ENCODE measurements around the gene CACNA2D4.

CACNA2D4 gene

DNA sequence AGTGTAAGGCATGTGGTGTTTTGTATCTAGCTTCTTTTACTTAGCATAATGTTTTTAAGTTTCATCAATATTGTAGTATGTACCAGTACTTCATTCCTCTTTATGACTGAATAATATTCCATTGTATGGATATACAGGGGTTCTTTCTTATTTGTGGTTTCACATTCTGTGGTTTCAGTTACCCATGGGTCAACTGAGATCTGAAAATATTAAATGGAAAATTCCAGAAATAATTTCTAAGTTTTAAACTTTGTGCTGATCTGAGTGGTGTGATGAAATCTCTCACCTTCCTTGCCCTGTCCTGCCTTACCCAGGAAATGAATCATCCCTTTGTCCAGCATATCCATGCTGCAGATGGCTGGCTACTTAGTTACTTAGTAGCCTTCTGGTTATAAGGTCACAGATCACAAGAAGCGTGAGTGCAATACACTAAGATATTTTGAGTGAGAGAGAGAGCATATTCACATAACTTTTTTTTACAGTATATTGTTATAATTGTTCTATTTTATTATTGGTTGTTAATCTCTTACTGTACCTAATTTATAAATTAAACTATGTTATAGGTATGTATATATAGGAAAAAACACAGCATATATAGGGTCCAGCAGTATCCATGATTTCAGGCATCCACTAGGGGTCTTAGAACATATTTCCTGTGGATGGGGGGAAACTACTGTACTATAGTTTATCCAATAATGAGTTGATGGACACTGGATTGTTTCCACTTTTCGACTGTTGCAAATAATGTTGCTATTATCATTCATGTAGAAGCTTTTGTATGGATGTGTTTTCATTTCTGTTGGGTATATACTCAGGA, 157.7 kb downstream of the CACNA2D4 start:
- Histone ChIP-seq H3K36me3 (replicated peaks; ENCODE audit: insufficient read depth, low read length) (no peaks in the 10 kb centered on the region), H3F3A (ENCODE audit: insufficient read depth, low read length) (no peaks in the 10 kb centered on the region), H3K9me2 (replicated peaks; ENCODE audit: insufficient read depth, low read length) (no peaks in the 10 kb centered on the region), H3K4me2 (ENCODE audit: low read depth, low read length) (no peak overlapping the region), H3K9me3 (replicated peaks; ENCODE audit: insufficient read depth, low read length) (no peaks in the 10 kb centered on the region), H3K27ac (ENCODE audit: low read length) (no peak overlapping the region), H3K4me3 (ENCODE audit: low read length) (no peak overlapping the region), H3K27me3 (replicated peaks; ENCODE audit: insufficient read depth, low read length) (no peaks in the 10 kb centered on the region), H4K20me1 (ENCODE audit: insufficient read depth, low read length) (no peaks in the 10 kb centered on the region), H3K4me1 (ENCODE audit: low read length) (no peaks in the 10 kb centered on the region), H3K9ac (ENCODE audit: low read length) (no peak overlapping the region), H3K79me2 (ENCODE audit: low read length) (peaks cover 20% of the 10 kb centered on the region; the same call in 1 of the 2 replicates), H2AFZ (ENCODE audit: low read length) (no peak overlapping the region)
- TF ChIP-seq, protein P1, sequence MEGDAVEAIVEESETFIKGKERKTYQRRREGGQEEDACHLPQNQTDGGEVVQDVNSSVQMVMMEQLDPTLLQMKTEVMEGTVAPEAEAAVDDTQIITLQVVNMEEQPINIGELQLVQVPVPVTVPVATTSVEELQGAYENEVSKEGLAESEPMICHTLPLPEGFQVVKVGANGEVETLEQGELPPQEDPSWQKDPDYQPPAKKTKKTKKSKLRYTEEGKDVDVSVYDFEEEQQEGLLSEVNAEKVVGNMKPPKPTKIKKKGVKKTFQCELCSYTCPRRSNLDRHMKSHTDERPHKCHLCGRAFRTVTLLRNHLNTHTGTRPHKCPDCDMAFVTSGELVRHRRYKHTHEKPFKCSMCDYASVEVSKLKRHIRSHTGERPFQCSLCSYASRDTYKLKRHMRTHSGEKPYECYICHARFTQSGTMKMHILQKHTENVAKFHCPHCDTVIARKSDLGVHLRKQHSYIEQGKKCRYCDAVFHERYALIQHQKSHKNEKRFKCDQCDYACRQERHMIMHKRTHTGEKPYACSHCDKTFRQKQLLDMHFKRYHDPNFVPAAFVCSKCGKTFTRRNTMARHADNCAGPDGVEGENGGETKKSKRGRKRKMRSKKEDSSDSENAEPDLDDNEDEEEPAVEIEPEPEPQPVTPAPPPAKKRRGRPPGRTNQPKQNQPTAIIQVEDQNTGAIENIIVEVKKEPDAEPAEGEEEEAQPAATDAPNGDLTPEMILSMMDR (IDR thresholded peaks at IDR 0.05; ENCODE audit: low read length) = no peak
- no peak for TF ChIP-seq EZH2 (optimal IDR thresholded peaks at IDR 0.05; ENCODE audit: low read depth, low read length)
- no peak for TF ChIP-seq EZH2phosphoT487 (IDR thresholded peaks at IDR 0.05; ENCODE audit: low read length)
- DNase-seq = no peak

DNA sequence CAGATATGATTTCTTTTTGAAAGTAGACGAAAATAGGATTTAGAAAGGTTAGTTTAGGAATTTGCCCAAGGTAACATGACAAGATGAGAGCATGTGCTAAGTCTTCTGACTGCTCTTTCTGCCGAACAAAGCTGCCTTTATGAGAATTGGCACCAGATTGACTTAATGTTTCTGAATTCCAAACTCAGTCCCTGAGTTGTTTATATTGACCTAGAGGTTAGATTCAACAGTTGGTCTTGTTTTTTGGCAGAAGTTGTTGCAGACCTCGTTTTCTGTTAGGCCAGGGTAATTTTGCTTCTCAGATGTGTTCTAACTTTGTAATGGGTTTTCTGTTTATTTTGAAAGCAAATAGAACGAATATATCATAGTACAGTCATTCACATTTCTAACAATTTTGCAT, 159.6 kb downstream of the CACNA2D4 start:
- Histone ChIP-seq H3K9me2 (replicated peaks; ENCODE audit: insufficient read depth, low read length) (no peaks in the 10 kb centered on the region), H3K79me2 (ENCODE audit: low read length) (peaks cover 20% of the 10 kb centered on the region; the same call in 1 of the 2 replicates), H4K20me1 (ENCODE audit: insufficient read depth, low read length) (no peaks in the 10 kb centered on the region), H3K9me3 (replicated peaks; ENCODE audit: insufficient read depth, low read length) (no peaks in the 10 kb centered on the region), H3K27me3 (replicated peaks; ENCODE audit: insufficient read depth, low read length) (no peaks in the 10 kb centered on the region), H3K4me1 (ENCODE audit: low read length) (no peaks in the 10 kb centered on the region), H2AFZ (ENCODE audit: low read length) (no peak overlapping the region), H3K36me3 (replicated peaks; ENCODE audit: insufficient read depth, low read length) (no peaks in the 10 kb centered on the region), H3F3A (ENCODE audit: insufficient read depth, low read length) (no peaks in the 10 kb centered on the region), H3K4me3 (ENCODE audit: low read length) (no peak overlapping the region), H3K27ac (ENCODE audit: low read length) (no peak overlapping the region), H3K4me2 (ENCODE audit: low read depth, low read length) (no peak overlapping the region), H3K9ac (ENCODE audit: low read length) (no peak overlapping the region)
- TF ChIP-seq EZH2 (optimal IDR thresholded peaks at IDR 0.05; ENCODE audit: low read depth, low read length) (no peak), EZH2phosphoT487 (IDR thresholded peaks at IDR 0.05; ENCODE audit: low read length) (no peak)
- TF ChIP-seq, protein P1 (IDR thresholded peaks at IDR 0.05; ENCODE audit: low read length) = no peak
- no peak for DNase-seq

DNA sequence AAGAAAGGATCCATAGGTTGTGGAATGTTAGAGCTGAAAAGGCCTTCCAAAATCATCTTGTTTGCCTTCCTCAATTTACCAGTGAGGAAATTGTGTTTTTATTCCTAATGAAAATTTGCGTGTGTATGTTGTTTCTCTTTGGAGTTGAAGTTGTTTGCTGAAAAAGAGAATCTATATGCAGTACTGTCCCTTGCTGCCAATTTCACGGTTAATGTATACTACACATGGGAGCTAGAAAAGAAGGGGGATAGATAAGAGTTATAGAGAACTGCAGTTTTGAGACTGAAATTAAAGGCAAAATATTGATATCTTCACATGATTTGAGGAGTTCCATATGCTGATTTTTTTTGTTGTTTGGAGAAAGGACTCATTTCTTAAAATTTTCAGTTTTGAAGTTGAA, 160.1 kb downstream of the CACNA2D4 start:
- no peak overlapping the region for H3K27ac ChIP-seq (ENCODE audit: low read length)
- no peak overlapping the region for H3K4me2 ChIP-seq (ENCODE audit: low read depth, low read length)
- no peak overlapping the region for H3K4me3 ChIP-seq (ENCODE audit: low read length)
- H3F3A ChIP-seq (ENCODE audit: insufficient read depth, low read length) = no peaks in the 10 kb centered on the region
- H3K4me1 ChIP-seq (ENCODE audit: low read length) = no peaks in the 10 kb centered on the region
- no peaks in the 10 kb centered on the region for H4K20me1 ChIP-seq (ENCODE audit: insufficient read depth, low read length)
- H3K79me2 ChIP-seq (ENCODE audit: low read length) = peaks cover 21% of the 10 kb centered on the region
- TF ChIP-seq, protein P1 (IDR thresholded peaks at IDR 0.05; ENCODE audit: low read length) = no peak
- no peak for TF ChIP-seq EZH2 (optimal IDR thresholded peaks at IDR 0.05; ENCODE audit: low read depth, low read length)
- no peak for TF ChIP-seq EZH2phosphoT487 (IDR thresholded peaks at IDR 0.05; ENCODE audit: low read length)
- no peaks in the 10 kb centered on the region for H3K9me3 ChIP-seq (replicated peaks; ENCODE audit: insufficient read depth, low read length)
- no peak overlapping the region for H3K9ac ChIP-seq (ENCODE audit: low read length)
- no peaks in the 10 kb centered on the region for H3K9me2 ChIP-seq (replicated peaks; ENCODE audit: insufficient read depth, low read length)
- no peaks in the 10 kb centered on the region for H3K27me3 ChIP-seq (replicated peaks; ENCODE audit: insufficient read depth, low read length)
- DNase-seq = no peak
- no peaks in the 10 kb centered on the region for H3K36me3 ChIP-seq (replicated peaks; ENCODE audit: insufficient read depth, low read length)
- H2AFZ ChIP-seq (ENCODE audit: low read length) = no peak overlapping the region
